ENCODE data around the gene FBXO11. TPM values are rescaled to one million over a fixed set of nuclear protein-coding genes. Genes with fewer than 3 reads are reported as not detected.
"Not testable (repeated sequence)": the region's sequence is repeated elsewhere in the genome, so short reads cannot be mapped to it uniquely, and the experiment has no call there.

The FBXO11 gene
- total and polyA plus RNA-seq, 7 donors = 16.3 to 39.4 (median 31.0) TPM

DNA sequence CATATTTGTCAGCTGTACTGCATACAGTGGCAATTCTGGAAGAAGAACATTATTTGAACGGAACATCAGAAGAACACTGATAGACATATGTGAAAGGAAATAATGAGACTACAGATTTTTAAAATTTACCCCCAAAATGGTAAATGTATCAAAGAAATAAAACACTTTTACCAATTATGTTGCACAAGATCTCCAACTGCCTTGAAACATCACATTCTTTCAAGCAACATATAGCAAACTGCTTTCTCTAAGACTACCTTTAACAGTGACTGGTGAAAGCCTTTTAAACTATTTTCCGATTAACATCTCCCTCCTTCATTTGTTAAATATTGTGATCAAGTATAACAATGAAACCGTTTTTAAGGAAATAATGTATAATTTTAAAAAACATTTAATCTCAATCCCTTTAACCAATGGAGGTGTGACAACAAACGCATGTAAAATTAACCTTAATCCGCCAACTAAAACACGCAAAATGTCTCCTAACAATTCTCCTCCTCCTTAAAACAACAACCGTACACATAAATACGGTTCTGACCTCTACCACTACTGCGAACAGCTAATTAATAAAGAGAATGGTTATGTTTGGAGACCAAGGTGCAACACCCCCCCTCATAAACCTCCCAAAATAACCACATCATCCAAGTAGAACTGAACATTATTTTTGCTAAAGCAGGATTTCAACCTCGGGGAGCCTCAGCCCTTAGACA, 2.4 kb downstream of the FBXO11 start:
- Histone ChIP-seq H3K4me3 (peak overlapping the region; percentile 98), H3K36me3 (ENCODE audit: insufficient read depth in 1 of 2, low read depth in 1 of 2) (no peaks in the 10 kb centered on the region), H3K4me1 (peaks cover 29% of the 10 kb centered on the region), H3K9me3 (no peaks in the 10 kb centered on the region), H3K27me3 (ENCODE audit: insufficient read depth in 3 of 3, low read length in 2 of 3) (no peaks in the 10 kb centered on the region), H3K27ac (peak overlapping the region; percentile 98)
- 2 to 3% (median 2%) methylated on average over 10 of the region's 10 CpGs for WGBS, 3 donors
- DNase-seq = no peak
- intact Hi-C loops (cut with DNase I) = loop anchor here in 1 of 2 donors (10.0 kb wide), 1 partner anchor 119 kb away; the partner anchor contains the start of gene MSH6
- TF ChIP-seq, protein P1, sequence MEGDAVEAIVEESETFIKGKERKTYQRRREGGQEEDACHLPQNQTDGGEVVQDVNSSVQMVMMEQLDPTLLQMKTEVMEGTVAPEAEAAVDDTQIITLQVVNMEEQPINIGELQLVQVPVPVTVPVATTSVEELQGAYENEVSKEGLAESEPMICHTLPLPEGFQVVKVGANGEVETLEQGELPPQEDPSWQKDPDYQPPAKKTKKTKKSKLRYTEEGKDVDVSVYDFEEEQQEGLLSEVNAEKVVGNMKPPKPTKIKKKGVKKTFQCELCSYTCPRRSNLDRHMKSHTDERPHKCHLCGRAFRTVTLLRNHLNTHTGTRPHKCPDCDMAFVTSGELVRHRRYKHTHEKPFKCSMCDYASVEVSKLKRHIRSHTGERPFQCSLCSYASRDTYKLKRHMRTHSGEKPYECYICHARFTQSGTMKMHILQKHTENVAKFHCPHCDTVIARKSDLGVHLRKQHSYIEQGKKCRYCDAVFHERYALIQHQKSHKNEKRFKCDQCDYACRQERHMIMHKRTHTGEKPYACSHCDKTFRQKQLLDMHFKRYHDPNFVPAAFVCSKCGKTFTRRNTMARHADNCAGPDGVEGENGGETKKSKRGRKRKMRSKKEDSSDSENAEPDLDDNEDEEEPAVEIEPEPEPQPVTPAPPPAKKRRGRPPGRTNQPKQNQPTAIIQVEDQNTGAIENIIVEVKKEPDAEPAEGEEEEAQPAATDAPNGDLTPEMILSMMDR (IDR thresholded peaks at IDR 0.05) = no peak
- ATAC-seq = no peak

DNA sequence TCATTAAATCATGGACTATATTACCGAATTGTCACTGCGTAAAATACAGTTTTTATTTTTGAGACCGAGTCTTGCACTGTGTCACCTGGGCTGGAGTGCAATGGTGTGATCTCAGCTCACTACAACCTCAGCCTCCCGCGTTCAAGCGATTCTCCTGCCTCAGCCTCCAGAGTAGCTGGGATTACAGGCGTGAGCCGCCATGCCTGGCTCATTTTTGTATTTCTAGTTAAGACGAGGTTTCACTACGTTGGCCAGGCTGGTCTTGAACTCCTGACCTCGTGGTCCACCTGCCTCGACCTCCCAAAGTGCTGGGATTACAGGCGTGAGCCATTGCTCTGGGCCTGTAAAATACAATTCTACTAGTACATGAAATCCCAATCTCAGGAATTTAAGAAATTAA, 4.4 kb downstream of the FBXO11 start:
- ATAC-seq; H3K36me3 ChIP-seq (ENCODE audit: insufficient read depth in 1 of 2, low read depth in 1 of 2); H3K9me3 ChIP-seq; H3K27ac ChIP-seq; H3K27me3 ChIP-seq (ENCODE audit: insufficient read depth in 3 of 3, low read length in 2 of 3); H3K4me3 ChIP-seq; DNase-seq: not testable (repeated sequence)
- peaks cover 37% of the 10 kb centered on the region for H3K4me1 ChIP-seq
- intact Hi-C loops (cut with DNase I) = loop anchor here in 1 of 2 donors (10.0 kb wide), 1 partner anchor 117 kb away; the partner anchor contains the start of gene MSH6
- WGBS, 3 donors = 86 to 92% (median 88%) methylated on average over 13 of the region's 13 CpGs

DNA sequence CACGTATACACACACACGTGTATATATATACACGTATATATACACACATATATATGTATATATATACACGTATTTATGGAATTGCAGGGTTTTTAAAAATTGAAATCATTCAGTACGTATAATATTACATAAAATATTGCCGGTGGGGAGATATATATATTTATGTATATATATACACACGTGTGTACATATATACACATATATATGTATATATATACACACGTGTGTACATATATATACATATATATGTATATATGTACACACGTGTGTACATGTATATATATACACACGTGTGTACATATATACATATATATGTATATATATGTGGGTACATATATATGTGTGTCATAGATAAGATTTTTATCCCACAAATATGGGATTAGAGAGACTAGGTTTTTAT, 5.4 kb downstream of the FBXO11 start:
- no peak overlapping the region for H3K27ac ChIP-seq
- H3K4me3 ChIP-seq = no peak overlapping the region
- ATAC-seq = no peak
- WGBS, 3 donors = 71 to 80% (median 77%) methylated on average over 10 of the region's 10 CpGs
- H3K36me3 ChIP-seq (ENCODE audit: insufficient read depth in 1 of 2, low read depth in 1 of 2) = no peaks in the 10 kb centered on the region
- H3K4me1 ChIP-seq = peaks cover 44% of the 10 kb centered on the region
- intact Hi-C loops (cut with DNase I) = loop anchor here in 1 of 2 donors (10.0 kb wide), 1 partner anchor 116 kb away; the partner anchor contains the start of gene MSH6
- H3K9me3 ChIP-seq = no peaks in the 10 kb centered on the region
- no peaks in the 10 kb centered on the region for H3K27me3 ChIP-seq (ENCODE audit: insufficient read depth in 3 of 3, low read length in 2 of 3)
- TF ChIP-seq, protein P1 (IDR thresholded peaks at IDR 0.05) = no peak
- no peak for DNase-seq

DNA sequence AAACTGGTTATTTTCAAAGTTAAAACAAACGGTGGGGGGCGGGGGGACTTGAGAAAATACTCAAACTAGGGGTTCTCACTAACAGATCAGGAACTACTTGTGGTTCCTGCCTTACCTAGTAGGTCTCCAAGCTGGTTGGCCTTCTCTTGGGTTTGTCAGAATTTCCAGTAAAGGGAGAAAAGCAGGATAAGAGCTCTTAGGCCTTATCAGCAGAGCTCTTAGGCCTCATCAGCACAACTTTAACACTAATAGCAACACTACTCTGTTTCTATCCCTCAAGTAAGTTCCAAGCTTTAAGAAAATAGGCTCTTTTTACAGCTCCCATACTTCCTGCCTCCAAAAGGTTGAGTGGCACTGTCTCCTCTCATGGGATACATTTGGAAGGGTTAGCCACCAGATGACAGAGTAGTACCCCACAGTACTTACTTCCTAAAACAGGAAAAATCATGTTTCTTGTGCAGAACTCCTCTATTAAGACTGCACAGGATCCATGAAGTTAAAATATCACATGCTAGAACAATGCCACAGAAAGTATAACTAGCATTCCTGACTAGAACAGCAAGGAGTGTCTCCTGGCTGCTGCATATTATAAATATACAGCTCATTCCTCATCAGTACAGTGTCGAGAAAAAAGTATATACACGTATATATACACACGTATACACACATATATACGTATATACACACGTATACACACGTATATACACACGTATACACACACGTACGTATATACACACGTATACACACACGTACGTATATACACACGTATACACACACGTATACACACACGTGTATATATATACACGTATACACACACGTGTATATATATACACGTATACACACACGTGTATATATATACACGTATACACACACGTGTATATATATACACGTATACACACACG, 6.1 kb downstream of the FBXO11 start:
- Histone ChIP-seq H3K36me3 (ENCODE audit: insufficient read depth in 1 of 2, low read depth in 1 of 2) (no peaks in the 10 kb centered on the region), H3K4me3 (no peak overlapping the region), H3K9me3 (no peaks in the 10 kb centered on the region), H3K4me1 (peaks cover 51% of the 10 kb centered on the region), H3K27ac (peak overlapping the region; percentile 37), H3K27me3 (ENCODE audit: insufficient read depth in 3 of 3, low read length in 2 of 3) (no peaks in the 10 kb centered on the region)
- DNase-seq (no peak), ATAC-seq (no peak)
- TF ChIP-seq, protein P1 (IDR thresholded peaks at IDR 0.05) = no peak
- WGBS, 3 donors = 73 to 83% (median 80%) methylated on average over 23 to 25 of the region's 25 CpGs
- intact Hi-C loops (cut with DNase I) = loop anchor here in 1 of 2 donors (10.0 kb wide), 1 partner anchor 115 kb away; the partner anchor contains the start of gene MSH6

Measured in psoas muscle (tissue), 8 donors.